ENCODE measurements around the gene TNFSF13B.
"Not testable (repeated sequence)": the region's sequence is repeated elsewhere in the genome, so short reads cannot be mapped to it uniquely, and the experiment has no call there.

TNFSF13B gene

DNA sequence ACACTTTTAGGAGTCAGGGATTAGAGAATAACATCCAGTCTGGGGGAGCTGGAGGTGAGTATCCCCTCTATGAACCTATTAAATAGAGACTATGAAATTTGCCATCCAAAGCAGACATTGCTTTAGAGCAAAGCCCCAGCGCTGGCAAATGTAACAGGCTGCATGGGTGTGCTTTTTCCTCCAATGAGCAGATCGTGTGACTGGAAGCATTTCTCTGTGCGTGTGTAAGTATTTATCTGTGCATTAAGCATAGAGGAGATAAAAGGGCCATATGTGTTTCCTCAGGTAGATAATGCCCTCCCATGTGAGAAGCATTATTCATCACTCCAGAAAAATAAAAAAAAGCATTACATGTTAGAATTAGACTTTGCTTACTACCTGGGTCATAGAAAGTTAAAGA is 924 bp downstream of the TNFSF13B start:
- ATAC-seq: no peak

DNA sequence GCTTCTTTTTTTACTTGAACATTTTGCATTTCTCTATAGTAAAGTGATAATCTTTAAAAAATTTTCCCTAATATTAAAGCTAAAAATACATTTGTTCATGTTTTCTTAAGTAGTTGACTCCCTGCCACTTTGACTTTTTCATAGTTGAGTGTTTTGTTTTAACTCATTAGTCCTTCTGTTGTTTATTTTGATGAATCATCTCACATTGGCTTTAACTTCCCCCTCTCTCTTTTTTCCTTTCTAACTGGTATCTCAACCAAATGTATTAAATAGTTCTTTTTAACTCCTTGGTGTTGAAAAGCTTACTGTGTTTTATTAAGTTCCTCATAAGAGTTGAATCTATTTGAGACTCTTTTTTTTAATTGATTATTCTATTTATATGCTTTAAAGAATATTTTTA is 2.8 kb downstream of the TNFSF13B start:
- Mint-ChIP-seq H3K9me3 (no peaks in the 10 kb centered on the region), H3K36me3 (no peaks in the 10 kb centered on the region), H3K27ac (no peak overlapping the region), H3K4me3 (no peak overlapping the region), H3K4me1 (peaks cover 21% of the 10 kb centered on the region), H3K27me3 (no peaks in the 10 kb centered on the region)
- no peak for ATAC-seq

More for the DNA sequence above, 924 bp downstream of the TNFSF13B start:
- Mint-ChIP-seq H3K27ac (peak overlapping the region; percentile 73), H3K4me3 (peak overlapping the region; percentile 69), H3K4me1 (peaks cover 33% of the 10 kb centered on the region), H3K36me3 (no peaks in the 10 kb centered on the region), H3K9me3 (no peaks in the 10 kb centered on the region), H3K27me3 (no peaks in the 10 kb centered on the region)

DNA sequence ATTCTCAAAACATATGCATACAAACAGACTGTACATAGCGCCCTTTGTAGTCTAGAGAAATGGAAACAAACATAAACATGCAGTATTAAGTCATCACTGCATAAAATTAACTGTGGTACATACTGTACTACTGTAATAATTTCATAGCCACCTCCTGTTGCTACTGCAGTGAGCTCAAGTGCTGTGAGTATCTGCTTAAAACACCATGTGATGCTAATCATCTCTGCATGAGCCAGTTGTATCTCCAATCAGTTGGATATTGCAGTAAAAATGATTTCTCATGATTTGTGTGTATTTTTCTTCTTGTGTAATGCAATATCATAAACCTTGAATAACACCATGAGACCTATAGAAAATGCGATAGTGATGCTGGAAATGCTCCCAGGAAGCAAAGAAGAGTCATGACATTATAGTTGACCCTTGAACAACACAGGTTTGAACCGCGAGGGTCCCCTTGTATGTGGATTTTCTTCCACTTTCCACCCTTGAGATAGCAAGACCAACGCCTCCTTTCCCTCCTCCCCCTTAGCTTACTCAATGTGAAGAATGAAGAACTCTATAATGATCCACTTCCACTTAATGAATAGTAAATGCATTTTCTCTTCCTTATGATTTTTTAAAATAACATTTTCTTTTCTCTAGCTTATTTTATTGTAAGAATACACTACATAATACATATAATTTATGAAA is 4.1 kb downstream of the TNFSF13B start:
- peaks cover 3% of the 10 kb centered on the region for H3K27me3 Mint-ChIP-seq

DNA sequence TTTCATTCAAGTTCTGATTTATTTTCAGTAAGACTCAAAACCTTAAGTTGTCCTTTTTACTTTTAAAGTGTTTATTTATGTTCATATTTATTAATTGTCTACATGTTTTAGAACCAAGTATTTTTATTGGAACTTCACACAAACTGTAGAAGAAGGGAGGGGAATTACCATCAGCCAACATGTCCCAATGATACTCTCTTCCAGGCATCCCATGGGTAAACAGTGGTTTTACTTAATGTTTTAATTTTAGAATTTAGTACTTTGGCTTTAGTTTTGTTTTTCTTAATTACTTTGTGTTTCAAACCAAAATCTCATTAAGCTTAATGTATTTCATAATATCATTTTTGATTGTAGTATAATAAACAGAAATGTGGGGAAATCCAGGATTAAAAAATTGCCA is 5.2 kb downstream of the TNFSF13B start:
- no peak for ATAC-seq
- Mint-ChIP-seq H3K36me3 (no peaks in the 10 kb centered on the region), H3K4me1 (peaks cover 13% of the 10 kb centered on the region), H3K9me3 (no peaks in the 10 kb centered on the region), H3K27ac (no peak overlapping the region), H3K27me3 (peaks cover 9% of the 10 kb centered on the region), H3K4me3 (no peak overlapping the region)

More for the DNA sequence above, 4.1 kb downstream of the TNFSF13B start:
- ATAC-seq: no peak
- H3K4me3 Mint-ChIP-seq: no peak overlapping the region
- H3K36me3 Mint-ChIP-seq: no peaks in the 10 kb centered on the region
- H3K4me1 Mint-ChIP-seq: peaks cover 20% of the 10 kb centered on the region
- H3K9me3 Mint-ChIP-seq: no peaks in the 10 kb centered on the region
- no peak overlapping the region for H3K27ac Mint-ChIP-seq

DNA sequence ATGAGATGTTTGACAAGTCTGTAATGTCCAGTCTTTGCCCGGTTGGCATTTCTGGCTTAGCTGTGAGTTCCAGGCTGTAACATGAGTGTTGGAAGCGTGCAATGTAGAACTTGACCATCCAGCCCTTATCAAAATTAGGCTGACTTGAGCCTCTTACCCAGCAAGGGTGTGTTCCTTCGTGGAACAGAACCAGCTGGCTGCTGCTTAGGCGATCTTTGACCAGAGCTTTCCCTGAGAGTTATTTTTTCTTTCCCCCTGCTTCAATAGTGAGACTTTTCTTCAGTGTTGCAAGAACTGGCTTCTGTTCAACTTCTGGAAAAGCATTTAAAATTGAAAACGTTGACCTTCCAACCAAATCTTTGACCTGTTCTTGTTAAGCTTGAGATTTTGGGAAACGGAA is 6.5 kb downstream of the TNFSF13B start:
- Mint-ChIP-seq H3K27me3 (peaks cover 9% of the 10 kb centered on the region), H3K36me3 (no peaks in the 10 kb centered on the region), H3K4me3 (no peak overlapping the region), H3K27ac (no peak overlapping the region), H3K4me1 (no peaks in the 10 kb centered on the region), H3K9me3 (no peaks in the 10 kb centered on the region)
- ATAC-seq: no peak

DNA sequence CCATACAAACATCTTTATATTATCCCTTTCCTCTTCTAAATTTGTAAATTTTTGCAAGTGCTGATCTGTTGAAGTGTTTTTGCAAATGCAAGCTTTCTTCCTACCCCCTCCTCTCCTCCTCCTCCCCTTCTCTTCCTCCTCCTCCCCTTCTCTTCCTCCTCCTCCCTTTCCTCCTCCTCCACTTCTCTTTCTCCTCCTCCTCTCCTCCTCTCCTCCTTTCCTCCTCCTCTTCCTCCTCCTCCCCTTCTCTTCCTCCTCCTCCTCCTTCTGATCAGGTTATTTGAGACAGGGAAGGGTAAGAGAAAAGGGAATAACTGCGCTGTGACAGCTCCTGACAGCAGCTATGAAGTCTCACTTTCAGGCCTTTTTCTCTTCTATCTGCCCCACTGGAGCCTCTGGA is 8.9 kb downstream of the TNFSF13B start:
- Mint-ChIP-seq H3K4me1 (no peaks in the 10 kb centered on the region), H3K36me3 (no peaks in the 10 kb centered on the region), H3K27me3 (peaks cover 9% of the 10 kb centered on the region), H3K9me3 (no peaks in the 10 kb centered on the region), H3K4me3 (no peak overlapping the region), H3K27ac (no peak overlapping the region)
- ATAC-seq: no peak

DNA sequence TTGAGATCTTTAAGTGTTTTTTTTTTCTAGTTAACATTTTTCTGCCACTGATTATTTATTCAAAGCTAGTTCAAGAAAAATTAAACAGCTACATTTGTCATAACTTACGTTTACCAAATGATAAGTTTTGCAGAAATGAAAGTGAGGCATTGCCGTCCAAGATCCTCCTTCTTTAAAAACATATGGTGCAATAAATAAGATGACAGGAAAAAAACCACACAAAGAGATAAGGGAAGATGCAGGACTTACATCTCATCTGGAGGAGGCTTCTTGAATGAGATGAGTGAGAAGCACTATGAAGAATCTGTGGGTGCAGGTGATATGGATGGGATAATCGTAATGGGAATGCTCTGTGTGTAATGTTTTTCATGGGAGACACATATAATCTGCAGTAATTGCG is 12.4 kb downstream of the TNFSF13B start:
- Mint-ChIP-seq H3K27ac (no peak overlapping the region), H3K4me3 (no peak overlapping the region), H3K36me3 (no peaks in the 10 kb centered on the region), H3K9me3 (no peaks in the 10 kb centered on the region), H3K4me1 (no peaks in the 10 kb centered on the region), H3K27me3 (peaks cover 9% of the 10 kb centered on the region)
- no peak for ATAC-seq

DNA sequence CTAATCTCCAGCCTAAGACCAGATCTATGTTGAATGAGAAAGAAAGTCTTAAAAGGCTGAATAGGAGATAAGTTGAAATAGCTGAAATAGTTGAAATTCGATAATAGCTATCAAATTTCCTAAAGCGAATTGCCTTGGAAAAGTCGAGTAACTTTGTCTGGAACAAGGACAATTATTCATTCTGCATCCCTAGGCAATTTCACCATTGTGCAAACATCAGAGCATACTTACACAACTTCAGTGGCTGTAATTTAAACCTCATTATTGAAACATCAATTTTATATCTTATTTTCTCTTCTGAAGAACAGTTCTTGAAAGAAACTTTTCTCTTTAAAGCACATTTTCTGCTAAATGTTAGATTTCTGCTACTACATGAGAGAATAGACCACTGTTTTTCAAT is 13.6 kb downstream of the TNFSF13B start:
- Mint-ChIP-seq H3K4me1 (no peaks in the 10 kb centered on the region), H3K4me3 (no peak overlapping the region), H3K27ac (no peak overlapping the region), H3K9me3 (no peaks in the 10 kb centered on the region), H3K36me3 (no peaks in the 10 kb centered on the region), H3K27me3 (peaks cover 9% of the 10 kb centered on the region)
- ATAC-seq: no peak

DNA sequence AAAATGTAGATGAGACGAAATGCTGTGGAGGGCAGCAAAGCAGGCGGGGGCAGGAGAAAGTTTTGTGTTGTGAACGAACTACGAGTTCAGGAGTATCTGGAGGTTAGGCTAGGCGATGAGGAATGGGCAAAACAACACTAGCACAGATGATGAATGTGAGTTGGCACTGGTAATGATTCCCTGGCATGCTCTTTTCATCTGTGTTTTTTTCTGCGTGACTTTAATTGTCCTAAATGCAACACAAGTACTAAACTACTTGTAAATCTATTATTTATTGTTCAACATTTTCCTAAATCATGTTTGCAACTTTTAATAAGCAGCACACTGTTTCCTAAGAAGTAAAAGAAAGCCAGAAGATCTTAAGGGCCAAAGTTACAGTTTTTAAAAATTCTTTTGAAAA is 19.2 kb downstream of the TNFSF13B start:
- ATAC-seq: no peak
- Mint-ChIP-seq H3K27ac (no peak overlapping the region), H3K4me3 (no peak overlapping the region), H3K4me1 (peaks cover 4% of the 10 kb centered on the region), H3K9me3 (no peaks in the 10 kb centered on the region), H3K27me3 (no peaks in the 10 kb centered on the region), H3K36me3 (no peaks in the 10 kb centered on the region)

DNA sequence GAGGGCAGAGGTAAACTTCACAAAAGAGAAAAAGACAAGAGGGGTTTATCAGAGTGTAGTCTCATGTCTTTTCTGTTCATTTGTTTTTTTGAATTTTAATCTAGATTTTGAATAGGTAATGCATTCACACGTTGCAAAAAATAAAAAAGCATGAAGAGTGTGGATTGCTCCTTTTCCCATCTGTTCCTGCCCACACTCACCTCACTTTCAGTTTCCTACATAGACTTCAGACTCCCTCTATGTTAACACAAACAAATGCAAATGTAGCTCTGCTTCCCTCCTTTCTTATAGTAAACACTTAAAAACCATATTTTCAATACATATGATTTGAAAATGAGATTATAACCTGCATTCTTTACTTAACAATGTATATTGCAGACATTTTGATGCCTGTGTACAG is 20.3 kb downstream of the TNFSF13B start:
- Mint-ChIP-seq H3K27me3 (no peaks in the 10 kb centered on the region), H3K27ac (no peak overlapping the region), H3K36me3 (no peaks in the 10 kb centered on the region), H3K4me1 (peaks cover 4% of the 10 kb centered on the region), H3K9me3 (no peaks in the 10 kb centered on the region), H3K4me3 (no peak overlapping the region)
- no peak for ATAC-seq

DNA sequence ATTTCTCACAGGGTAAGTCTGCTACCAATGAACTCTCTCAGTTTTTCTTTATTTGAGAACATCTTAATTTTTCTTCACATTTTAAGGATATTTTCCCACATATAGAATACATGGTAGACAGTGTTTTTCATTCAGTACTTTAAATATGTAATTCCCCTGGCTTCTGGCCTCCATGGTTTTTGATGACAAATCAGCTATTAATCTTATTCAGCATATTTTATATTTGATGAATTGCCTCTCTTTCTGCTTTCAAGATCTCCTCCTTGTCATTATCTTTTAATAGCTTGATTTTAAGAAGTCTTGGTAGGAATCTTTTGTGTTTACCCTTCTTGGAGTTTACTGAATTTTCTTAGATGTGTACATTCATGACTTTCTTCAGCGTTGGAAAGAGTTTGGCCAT is 27.6 kb downstream of the TNFSF13B start:
- Mint-ChIP-seq H3K9me3 (no peaks in the 10 kb centered on the region), H3K36me3 (peaks cover 21% of the 10 kb centered on the region), H3K27me3 (no peaks in the 10 kb centered on the region), H3K4me1 (no peaks in the 10 kb centered on the region), H3K27ac (no peak overlapping the region), H3K4me3 (no peak overlapping the region)
- ATAC-seq: no peak

DNA sequence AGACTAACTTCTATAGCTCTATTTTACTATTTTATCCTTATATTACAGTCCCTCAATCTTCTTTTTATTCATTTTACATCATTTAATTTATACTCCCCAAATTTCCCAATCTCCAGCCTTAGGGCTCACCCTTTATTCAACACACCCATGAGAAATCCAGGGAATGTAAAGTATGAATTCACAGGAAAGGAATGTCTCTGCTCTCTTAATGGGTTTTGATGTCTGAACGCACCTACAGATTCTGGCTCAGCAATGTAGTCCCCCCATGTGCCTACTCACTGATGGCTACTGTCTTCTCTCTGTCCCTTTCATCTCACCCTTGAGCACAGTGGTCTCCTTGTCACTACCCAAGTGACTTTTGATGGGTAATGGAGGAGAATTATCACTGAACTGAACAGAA is 32.8 kb downstream of the TNFSF13B start:
- no peaks in the 10 kb centered on the region for H3K4me1 Mint-ChIP-seq
- no peak overlapping the region for H3K4me3 Mint-ChIP-seq
- H3K36me3 Mint-ChIP-seq: peaks cover 15% of the 10 kb centered on the region
- H3K9me3 Mint-ChIP-seq: no peaks in the 10 kb centered on the region
- no peak for ATAC-seq
- no peaks in the 10 kb centered on the region for H3K27me3 Mint-ChIP-seq
- H3K27ac Mint-ChIP-seq: no peak overlapping the region

DNA sequence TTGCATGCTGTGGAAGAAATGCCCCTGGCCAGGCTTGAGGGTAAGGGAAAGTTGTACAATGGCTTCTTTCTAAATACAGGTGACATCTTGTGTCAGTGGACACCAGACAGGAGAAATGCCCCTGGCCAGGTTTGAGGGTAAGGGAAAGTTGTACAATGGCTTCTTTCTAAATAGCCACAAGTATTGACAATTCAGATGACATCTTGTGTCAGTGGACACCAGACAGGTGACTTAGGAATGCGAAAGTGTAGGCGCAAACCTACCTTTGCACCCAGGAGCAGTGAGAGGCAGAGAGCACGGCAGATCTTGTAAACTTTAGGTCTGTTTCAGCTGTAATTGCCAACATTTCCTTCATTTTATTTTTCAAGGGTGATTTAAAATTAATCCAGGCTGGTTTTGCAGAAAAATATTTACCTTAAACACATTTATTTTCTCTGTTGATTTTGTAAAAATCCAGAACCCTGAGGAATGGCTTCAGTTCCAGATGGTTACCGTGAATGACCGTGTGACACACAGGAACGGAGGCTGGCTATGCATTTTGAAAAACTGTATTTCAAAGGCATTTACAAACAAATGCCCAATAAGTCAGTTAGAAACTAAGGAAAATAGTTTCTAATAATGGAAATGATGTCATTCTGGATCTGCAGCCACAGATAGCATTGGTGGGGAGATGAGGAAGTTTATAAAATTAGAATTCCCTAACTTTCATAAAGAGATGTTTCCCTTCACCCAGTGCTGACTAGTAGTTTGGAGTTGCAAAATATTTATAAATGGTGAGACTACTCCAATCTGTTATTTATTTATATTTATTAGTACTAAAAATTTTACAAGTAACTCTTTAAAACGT is 34.9 kb downstream of the TNFSF13B start:
- peaks cover 5% of the 10 kb centered on the region for H3K9me3 Mint-ChIP-seq

DNA sequence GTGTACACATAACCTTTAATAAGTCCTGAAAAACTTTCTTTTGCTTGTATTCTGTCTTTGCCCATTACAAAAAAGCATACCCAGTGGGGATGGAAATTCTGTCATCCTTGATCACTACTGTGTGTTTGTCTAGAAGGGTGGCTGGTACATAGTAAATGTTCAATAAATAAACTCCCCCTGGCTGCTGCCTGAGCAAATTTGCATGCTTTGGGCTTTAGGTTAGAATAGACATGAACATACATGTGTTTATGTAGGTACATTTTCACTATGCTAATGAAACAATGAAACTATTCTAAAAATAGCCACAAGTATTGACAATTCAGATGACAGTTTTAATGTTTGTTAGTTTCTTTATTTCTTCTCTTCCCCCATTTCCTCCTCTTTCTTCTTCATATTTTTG is 36.1 kb downstream of the TNFSF13B start:
- H3K36me3 Mint-ChIP-seq: peaks cover 6% of the 10 kb centered on the region
- peaks cover 5% of the 10 kb centered on the region for H3K9me3 Mint-ChIP-seq
- H3K27ac Mint-ChIP-seq: no peak overlapping the region
- no peaks in the 10 kb centered on the region for H3K27me3 Mint-ChIP-seq
- ATAC-seq: no peak
- H3K4me1 Mint-ChIP-seq: no peaks in the 10 kb centered on the region
- no peak overlapping the region for H3K4me3 Mint-ChIP-seq

More for the DNA sequence above, 34.9 kb downstream of the TNFSF13B start:
- Mint-ChIP-seq H3K36me3 (peaks cover 6% of the 10 kb centered on the region), H3K4me1 (no peaks in the 10 kb centered on the region), H3K27me3 (no peaks in the 10 kb centered on the region), H3K27ac (no peak overlapping the region), H3K4me3 (no peak overlapping the region)
- no peak for ATAC-seq

DNA sequence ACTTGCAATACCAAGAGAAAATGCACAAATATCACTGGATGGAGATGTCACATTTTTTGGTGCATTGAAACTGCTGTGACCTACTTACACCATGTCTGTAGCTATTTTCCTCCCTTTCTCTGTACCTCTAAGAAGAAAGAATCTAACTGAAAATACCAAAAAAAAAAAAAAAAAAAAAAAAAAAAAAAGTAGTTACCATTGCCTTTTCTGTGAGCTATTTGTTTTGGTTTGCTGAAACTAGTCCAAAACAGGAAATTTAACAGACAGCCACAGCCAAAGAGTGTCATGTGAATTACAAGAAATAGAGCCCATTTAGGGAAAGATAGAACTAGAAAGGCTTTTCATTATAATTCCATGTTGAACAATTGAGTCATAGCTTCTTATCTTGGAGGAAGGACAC is 37.3 kb downstream of the TNFSF13B start:
- H3K36me3 Mint-ChIP-seq: peaks cover 6% of the 10 kb centered on the region
- H3K4me1 Mint-ChIP-seq: no peaks in the 10 kb centered on the region
- H3K4me3 Mint-ChIP-seq: no peak overlapping the region
- peaks cover 7% of the 10 kb centered on the region for H3K9me3 Mint-ChIP-seq
- no peak for ATAC-seq
- no peaks in the 10 kb centered on the region for H3K27me3 Mint-ChIP-seq
- no peak overlapping the region for H3K27ac Mint-ChIP-seq

DNA sequence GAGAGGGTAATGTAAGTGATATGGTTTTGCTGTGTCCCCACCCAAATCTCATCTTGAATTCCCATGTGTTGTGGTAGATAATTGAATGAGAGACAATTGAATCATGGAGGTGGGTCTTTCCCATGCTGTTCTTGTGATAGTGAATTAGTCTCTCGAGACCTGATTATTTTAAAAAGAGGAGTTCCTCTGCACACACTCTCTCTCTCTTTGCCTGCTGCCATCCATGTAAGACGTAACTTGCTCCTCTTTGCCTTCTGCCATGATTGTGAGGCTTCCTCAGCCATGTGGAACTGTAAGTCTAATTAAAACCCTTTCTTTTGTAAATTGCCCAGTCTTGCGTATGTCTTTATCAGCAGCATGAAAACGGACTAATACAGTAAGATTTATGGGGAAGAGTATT is 42.1 kb downstream of the TNFSF13B start:
- not testable (repeated sequence) for H3K36me3 Mint-ChIP-seq, H3K4me3 Mint-ChIP-seq, H3K27me3 Mint-ChIP-seq, H3K27ac Mint-ChIP-seq, ATAC-seq
- H3K4me1 Mint-ChIP-seq: peaks cover 20% of the 10 kb centered on the region
- peaks cover 15% of the 10 kb centered on the region for H3K9me3 Mint-ChIP-seq

Measured in stimulated activated memory B cell treated with anti-CD40 and anti-IgM and Interleukin-4, amounts not matched to agents 10 μg/mL and 1 μg/mL and 100 μg/mL, for 72 hours (primary cell).